GM12891 (cell line): Measurements from ENCODE around the gene CLCA2.

Experiments used
- DNase-seq: peaks from one replicate; pipeline ENCODE4 v3.0.0; 2011; ENCODE audit warnings: low spot score; ENCODE audit not compliant: insufficient read length
- FAIRE-seq: peaks from 2 replicates; lab custom pipeline; 2011; peaks lifted over from hg19 to GRCh38; lab: Jason Lieb, UNC
- PAX5 ChIP-seq: IDR thresholded peaks from 2 replicates; pipeline ENCODE4 v1.6.1; 2011; ENCODE audit warnings: low read length, moderate library complexity, mild to moderate bottlenecking; ENCODE audit not compliant: insufficient read depth, severe bottlenecking
- POLR2A ChIP-seq: IDR thresholded peaks from 2 replicates; pipeline ENCODE4 v1.6.1; 2011; ENCODE audit warnings: low read depth, low read length, control low read depth
- POLR2AphosphoS5 ChIP-seq: IDR thresholded peaks from 2 replicates; pipeline ENCODE4 v1.6.1; 2011; ENCODE audit warnings: low read depth, low read length, control low read depth
- POU2F2 ChIP-seq: IDR thresholded peaks from 2 replicates; pipeline ENCODE4 v1.6.1; 2011; ENCODE audit warnings: low read depth, mild to moderate bottlenecking, control low read depth, low read length, moderate library complexity
- SPI1 ChIP-seq: IDR thresholded peaks from 2 replicates; pipeline ENCODE4 v1.6.1; 2011; ENCODE audit warnings: low read depth, low read length, control low read depth
- TAF1 ChIP-seq: IDR thresholded peaks from 2 replicates; pipeline ENCODE4 v1.6.1; 2011; ENCODE audit warnings: low read depth, low read length, control low read depth

Gene CLCA2

DNA sequence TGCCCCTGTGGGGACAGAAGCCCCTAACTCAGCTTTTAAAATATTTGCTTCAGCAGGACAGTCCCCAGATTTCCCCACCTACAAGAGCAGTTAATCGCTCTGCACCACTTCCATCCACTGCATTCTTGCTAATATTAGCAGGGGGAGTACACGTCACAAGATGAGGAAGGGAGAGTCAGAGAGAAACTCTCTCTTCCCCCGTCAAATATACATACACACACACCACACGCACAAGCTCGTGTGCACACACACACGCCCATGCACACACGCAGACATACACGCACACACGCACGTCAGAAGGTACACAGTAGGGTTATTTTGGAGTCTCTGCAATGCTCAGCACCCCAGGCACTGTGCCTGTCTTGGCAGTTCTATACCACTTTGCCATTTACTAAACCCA is 46.9 kb downstream of the CLCA2 start:
- TF ChIP-seq TAF1, result no peak
- TF ChIP-seq POLR2AphosphoS5, result no peak
- TF ChIP-seq POU2F2, result no peak
- no peak for TF ChIP-seq PAX5
- TF ChIP-seq POLR2A, result no peak
- peak; percentile 80 for TF ChIP-seq SPI1
- DNase-seq (no peak), FAIRE-seq (peak; percentile 73)

- TF ChIP-seq POLR2AphosphoS5 (no peak), PAX5 (no peak), POLR2A (no peak), TAF1 (no peak), POU2F2 (no peak), SPI1 (no peak)
- FAIRE-seq, result no peak
Measured at GRCh38 chr1:86471291-86471690, 47.3 kb downstream of the CLCA2 start.

GRCh38 chr1:86472152-86472551 is 48.2 kb downstream of the CLCA2 start:
- DNase-seq, result no peak
- peak; percentile 5 for FAIRE-seq
- TF ChIP-seq PAX5 (no peak), SPI1 (no peak), POLR2A (no peak), TAF1 (no peak), POLR2AphosphoS5 (no peak), POU2F2 (no peak)

More at GRCh38 chr1:86471291-86471690, 47.3 kb downstream of the CLCA2 start:
- DNase-seq, result no peak

GRCh38 chr1:86472767-86473166 is 48.8 kb downstream of the CLCA2 start:
- TF ChIP-seq POLR2AphosphoS5 (no peak), SPI1 (no peak)
- DNase-seq, result no peak
- FAIRE-seq, result no peak

DNA sequence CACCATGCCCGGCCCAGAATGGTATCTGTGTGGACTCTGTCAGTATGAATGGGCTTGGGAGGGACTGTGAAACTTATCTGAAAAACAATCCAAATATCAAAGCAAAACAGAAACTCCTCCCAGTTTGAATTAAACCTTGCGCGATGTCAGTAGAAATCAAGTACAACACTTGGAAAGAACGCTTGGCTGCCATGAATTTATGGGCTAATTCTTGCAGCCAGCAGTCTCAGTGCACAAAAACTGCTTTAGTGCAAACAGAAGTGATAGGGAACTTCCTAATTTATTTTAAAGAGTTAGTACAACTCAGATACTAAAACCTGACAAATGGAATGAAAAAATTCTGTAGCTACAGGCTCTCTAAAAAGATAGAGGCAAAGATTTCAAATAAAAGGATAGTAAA is 53.3 kb downstream of the CLCA2 start:
- FAIRE-seq, result no peak
- no peak for DNase-seq
- TF ChIP-seq PAX5 (no peak), TAF1 (no peak), POU2F2 (no peak), POLR2A (no peak), POLR2AphosphoS5 (no peak)

DNA sequence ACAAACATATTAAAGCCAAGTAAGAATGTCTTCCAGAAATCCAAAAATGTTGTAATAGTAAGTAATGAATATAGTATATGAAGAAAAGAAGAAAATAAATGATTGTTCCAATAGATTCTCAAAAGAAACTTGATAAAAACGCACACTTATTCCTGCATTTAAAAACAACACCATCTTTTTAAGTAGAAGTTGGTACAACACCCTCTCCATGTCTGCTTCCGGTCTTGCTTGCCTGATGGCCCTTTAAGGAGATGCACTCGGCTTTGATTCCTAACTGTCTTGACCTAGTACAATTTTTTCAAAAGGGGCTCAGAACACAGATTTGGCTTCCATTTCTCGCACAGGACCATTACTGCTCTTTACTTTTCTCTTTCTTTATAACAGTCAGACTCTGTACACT is 53.7 kb downstream of the CLCA2 start:
- no peak for FAIRE-seq
- no peak for TF ChIP-seq POU2F2
- TF ChIP-seq TAF1, result no peak

GRCh38 chr1:86478416-86479156 is 54.6 kb downstream of the CLCA2 start:
- TF ChIP-seq POU2F2 (no peak), SPI1 (no peak), PAX5 (no peak), TAF1 (no peak), POLR2A (no peak), POLR2AphosphoS5 (no peak)
- no peak for FAIRE-seq
- DNase-seq, result no peak

More for the DNA sequence above, 53.7 kb downstream of the CLCA2 start:
- DNase-seq, result no peak

DNA sequence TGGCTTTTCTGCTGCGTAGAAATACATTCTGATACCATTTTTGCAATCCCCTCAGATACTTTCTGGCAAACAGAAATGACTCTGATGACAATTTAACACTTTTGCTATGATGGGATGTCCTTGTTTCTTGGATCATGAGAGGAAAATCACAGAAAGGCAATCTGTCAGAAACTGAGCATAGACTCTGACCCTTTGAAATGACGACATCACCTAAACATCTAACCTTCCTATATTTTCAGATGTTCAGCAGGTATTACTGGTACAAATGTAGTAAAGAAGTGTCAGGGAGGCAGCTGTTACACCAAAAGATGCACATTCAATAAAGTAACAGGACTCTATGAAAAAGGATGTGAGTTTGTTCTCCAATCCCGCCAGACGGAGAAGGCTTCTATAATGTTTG is 58.0 kb downstream of the CLCA2 start:
- DNase-seq (no peak), FAIRE-seq (no peak)
- no peak for TF ChIP-seq POLR2AphosphoS5

GRCh38 chr1:86487131-86487810 is 63.3 kb downstream of the CLCA2 start:
- TF ChIP-seq POLR2A (no peak), SPI1 (no peak), POLR2AphosphoS5 (no peak), TAF1 (no peak), PAX5 (no peak), POU2F2 (no peak)
- FAIRE-seq (no peak), DNase-seq (no peak)

DNA sequence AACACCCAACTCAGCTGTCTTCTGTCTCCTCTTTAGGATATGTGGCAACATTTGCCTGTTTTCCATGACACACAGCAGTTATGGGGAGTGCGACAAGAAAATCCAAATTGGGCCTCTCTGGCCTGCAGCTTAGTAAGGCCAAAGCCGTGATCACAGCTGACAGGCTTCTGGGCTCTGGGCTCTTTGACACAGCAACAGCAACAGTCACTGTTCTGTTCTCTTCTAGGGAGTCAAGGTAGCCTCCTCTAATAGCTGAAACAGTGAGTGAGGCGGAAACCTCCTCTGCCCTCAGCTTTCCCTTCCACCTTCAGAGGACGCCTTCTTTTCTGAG is 63.8 kb downstream of the CLCA2 start:
- no peak for FAIRE-seq
- DNase-seq, result no peak
- TF ChIP-seq SPI1 (no peak), PAX5 (no peak), POLR2A (no peak), TAF1 (no peak), POU2F2 (no peak), POLR2AphosphoS5 (no peak)

GRCh38 chr1:86489242-86489878 is 65.4 kb downstream of the CLCA2 start:
- no peak for FAIRE-seq
- TF ChIP-seq POLR2AphosphoS5 (no peak), POLR2A (no peak), SPI1 (no peak), POU2F2 (no peak), PAX5 (no peak), TAF1 (no peak)
- DNase-seq, result no peak
